Esophagus mucosa (tissue), 1 donor: ENCODE results near the gene SASH1. TPM values are rescaled to one million over a fixed set of nuclear protein-coding genes. Genes with fewer than 3 reads are reported as not detected.
A peak's percentile ranks its signal among the peaks of the same experiment; 100 is the strongest.

Experiments
- ATAC-seq: fragments of 200-7000 bp; cut with Tn5 transposase; one replicate; pipeline ENCODE4 v1.9.1; 2020
- total RNA-seq: library from RNA; stranded (reverse); gene quantifications from one replicate; pipeline ENCODE4 v1.2.4, GENCODE V29; 2023
- donor health status: DM: yes; HTN: yes; CAD: no.

Gene SASH1
- total RNA-seq, 1 donor from 2014 or later, result 65.2 TPM

GRCh38 chr6:148406579-148407371, 64.1 kb downstream of the SASH1 start:
- ATAC-seq, result peak; percentile 42

- ATAC-seq, result peak; percentile 73
These were observed 64.7 kb downstream of the SASH1 start for GRCh38 chr6:148407372-148407771.

- ATAC-seq, result no peak
These were observed 70.9 kb downstream of the SASH1 start for GRCh38 chr6:148413321-148414091.

GRCh38 chr6:148414092-148414489, 71.5 kb downstream of the SASH1 start:
- no peak for ATAC-seq

- peak; percentile 82 for ATAC-seq
These were observed 72.2 kb downstream of the SASH1 start for GRCh38 chr6:148414836-148415235.

GRCh38 chr6:148415511-148416260, 73.0 kb downstream of the SASH1 start:
- peak; percentile 80 for ATAC-seq

- ATAC-seq, result no peak
These were observed 73.8 kb downstream of the SASH1 start for GRCh38 chr6:148416330-148416965.

- no peak for ATAC-seq
These were observed 74.4 kb downstream of the SASH1 start for GRCh38 chr6:148417045-148417444.

GRCh38 chr6:148419430-148419829, 76.8 kb downstream of the SASH1 start:
- ATAC-seq, result no peak

GRCh38 chr6:148422085-148422484, 79.4 kb downstream of the SASH1 start:
- no peak for ATAC-seq

- ATAC-seq, result no peak
These were observed 80.5 kb downstream of the SASH1 start for GRCh38 chr6:148423133-148423532.

GRCh38 chr6:148423601-148424270, 81.1 kb downstream of the SASH1 start:
- ATAC-seq, result no peak

GRCh38 chr6:148425443-148425842, 82.8 kb downstream of the SASH1 start:
- ATAC-seq, result no peak

- no peak for ATAC-seq
These were observed 83.8 kb downstream of the SASH1 start for GRCh38 chr6:148426317-148426977.

- no peak for ATAC-seq
These were observed 84.7 kb downstream of the SASH1 start for GRCh38 chr6:148427333-148427732.

GRCh38 chr6:148429423-148429822, 86.8 kb downstream of the SASH1 start:
- ATAC-seq, result no peak

GRCh38 chr6:148430897-148431296, 88.3 kb downstream of the SASH1 start:
- no peak for ATAC-seq

GRCh38 chr6:148431413-148431812, 88.8 kb downstream of the SASH1 start:
- ATAC-seq, result peak; percentile 85

- ATAC-seq, result no peak
These were observed 89.2 kb downstream of the SASH1 start for GRCh38 chr6:148431840-148432239.

GRCh38 chr6:148432462-148433195, 90.0 kb downstream of the SASH1 start:
- ATAC-seq, result peak; percentile 32

- ATAC-seq, result no peak
These were observed 92.7 kb downstream of the SASH1 start for GRCh38 chr6:148435386-148435785.
